Fibroblast of the aortic adventitia (primary cell): ENCODE data around the gene TEX48. TPM values are rescaled to one million over a fixed set of nuclear protein-coding genes. Genes with fewer than 3 reads are reported as not detected.

Experiments
- DNase-seq: peaks from one replicate; pipeline ENCODE4 v3.0.0-alpha.2; 2010; ENCODE audit warnings: low read depth
- H3K4me3 ChIP-seq: 2 replicates; pipeline ENCODE4 v1.5.1; 2011; ENCODE audit warnings: low read depth, mild to moderate bottlenecking, control low read depth, low read length, moderate library complexity
- total RNA-seq: library from RNA; depleted of rRNA; stranded (reverse); fragments of >200 nt; gene quantifications from 2 replicates; pipeline ENCODE4 v1.2.3, GENCODE V29; 2012; ENCODE audit warnings: low replicate concordance
- TF ChIP-seq, protein P1 (sequence below): IDR thresholded peaks from 2 replicates; pipeline ENCODE4 v1.5.1; 2011; ENCODE audit warnings: mild to moderate bottlenecking, low read length, control low read depth, inconsistent platforms; ENCODE audit not compliant: insufficient read depth

Gene TEX48
- total RNA-seq, 1 donor: not detected

DNA sequence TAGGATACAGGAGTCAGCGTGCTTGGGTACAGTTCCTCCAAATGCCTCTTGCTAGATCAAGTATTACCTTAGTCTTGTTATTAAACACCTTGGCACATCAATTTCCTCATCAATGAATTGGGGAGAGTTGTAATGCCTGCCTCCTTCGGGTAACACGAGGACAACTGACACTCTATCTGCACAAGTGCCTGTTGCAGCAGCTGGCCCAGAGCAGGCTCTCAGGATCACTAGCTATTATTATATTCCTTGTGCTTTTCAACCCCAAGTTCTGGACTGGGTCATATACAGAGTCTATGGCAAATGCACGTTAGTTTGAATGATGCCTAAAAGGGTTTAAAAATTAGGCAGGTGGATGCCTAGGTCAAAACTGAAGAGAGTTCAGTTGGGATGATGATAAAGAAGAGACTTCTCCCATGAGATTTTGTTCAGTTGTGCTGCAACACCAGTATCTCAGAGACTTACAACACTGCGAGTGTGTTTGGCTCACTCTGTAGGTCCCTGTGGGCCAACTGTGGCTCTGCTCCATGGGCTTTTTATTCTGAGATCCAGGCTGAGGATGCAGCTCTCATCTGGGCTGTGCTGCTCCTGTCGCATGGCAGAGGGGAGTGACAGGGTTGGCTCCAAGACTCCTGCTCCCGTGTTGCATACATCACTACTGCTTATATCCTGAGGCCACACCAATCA lies 41.1 kb upstream of the TEX48 start:
- TF ChIP-seq, protein P1, sequence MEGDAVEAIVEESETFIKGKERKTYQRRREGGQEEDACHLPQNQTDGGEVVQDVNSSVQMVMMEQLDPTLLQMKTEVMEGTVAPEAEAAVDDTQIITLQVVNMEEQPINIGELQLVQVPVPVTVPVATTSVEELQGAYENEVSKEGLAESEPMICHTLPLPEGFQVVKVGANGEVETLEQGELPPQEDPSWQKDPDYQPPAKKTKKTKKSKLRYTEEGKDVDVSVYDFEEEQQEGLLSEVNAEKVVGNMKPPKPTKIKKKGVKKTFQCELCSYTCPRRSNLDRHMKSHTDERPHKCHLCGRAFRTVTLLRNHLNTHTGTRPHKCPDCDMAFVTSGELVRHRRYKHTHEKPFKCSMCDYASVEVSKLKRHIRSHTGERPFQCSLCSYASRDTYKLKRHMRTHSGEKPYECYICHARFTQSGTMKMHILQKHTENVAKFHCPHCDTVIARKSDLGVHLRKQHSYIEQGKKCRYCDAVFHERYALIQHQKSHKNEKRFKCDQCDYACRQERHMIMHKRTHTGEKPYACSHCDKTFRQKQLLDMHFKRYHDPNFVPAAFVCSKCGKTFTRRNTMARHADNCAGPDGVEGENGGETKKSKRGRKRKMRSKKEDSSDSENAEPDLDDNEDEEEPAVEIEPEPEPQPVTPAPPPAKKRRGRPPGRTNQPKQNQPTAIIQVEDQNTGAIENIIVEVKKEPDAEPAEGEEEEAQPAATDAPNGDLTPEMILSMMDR: no peak
- H3K4me3 ChIP-seq: no peak overlapping the region
- peak; percentile 29 for DNase-seq

DNA sequence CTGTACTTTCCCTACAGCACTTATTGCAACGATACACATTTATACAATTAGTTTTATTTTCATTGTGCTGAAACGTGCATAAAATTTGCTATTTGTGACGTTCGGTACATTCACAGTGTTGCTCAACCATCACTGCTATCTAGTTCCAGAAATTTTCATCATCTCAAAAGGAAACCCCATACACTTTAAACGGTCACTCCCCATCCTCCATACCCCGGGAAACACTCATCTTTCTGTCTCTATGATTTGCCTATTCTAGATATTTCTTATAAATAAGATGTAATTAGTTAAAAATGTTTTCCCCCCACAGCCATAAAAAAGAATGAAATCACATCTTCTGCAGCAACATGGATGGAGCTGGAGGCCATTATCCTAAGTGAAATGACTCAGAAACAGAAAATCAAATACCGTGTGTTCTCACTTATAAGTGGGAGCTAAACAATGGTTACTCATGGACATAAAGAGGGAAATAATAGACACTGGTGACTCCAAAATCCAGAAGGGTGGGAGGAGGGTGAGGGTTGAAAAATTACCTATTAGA lies 40.2 kb upstream of the TEX48 start:
- no peak overlapping the region for H3K4me3 ChIP-seq
- peak; percentile 36 for DNase-seq

DNA sequence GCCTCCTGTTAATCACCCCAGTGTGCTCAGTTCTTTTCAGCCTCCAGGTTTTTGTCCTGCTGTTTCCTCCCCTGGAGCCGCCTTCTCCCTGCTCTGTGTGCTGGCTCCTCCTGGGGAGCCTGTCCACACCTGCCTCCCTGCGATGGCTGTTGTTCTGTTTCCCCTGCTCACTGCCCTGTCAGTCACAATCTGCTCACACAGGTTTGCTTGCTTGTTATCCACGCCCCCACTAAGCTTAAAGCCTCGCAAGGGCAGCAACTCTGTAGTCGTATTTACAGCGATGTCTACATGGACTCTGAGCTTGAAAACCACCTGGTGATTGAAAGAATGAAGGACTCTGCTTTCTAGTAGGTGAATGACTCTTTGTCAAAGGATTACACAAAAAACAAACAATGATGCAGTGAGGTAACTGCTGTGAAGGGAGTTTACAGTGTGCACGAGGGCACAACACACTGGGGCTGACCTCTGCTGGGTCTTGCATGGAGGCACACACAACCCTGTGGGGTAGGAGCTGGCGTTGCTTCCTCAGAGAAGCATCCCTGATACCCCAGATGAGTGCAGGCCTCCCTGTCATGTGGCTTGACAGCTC lies 39.6 kb upstream of the TEX48 start:
- TF ChIP-seq, protein P1: no peak
- H3K4me3 ChIP-seq: no peak overlapping the region
- DNase-seq: no peak

More for the DNA sequence above, 40.2 kb upstream of the TEX48 start:
- TF ChIP-seq, protein P1: no peak

DNA sequence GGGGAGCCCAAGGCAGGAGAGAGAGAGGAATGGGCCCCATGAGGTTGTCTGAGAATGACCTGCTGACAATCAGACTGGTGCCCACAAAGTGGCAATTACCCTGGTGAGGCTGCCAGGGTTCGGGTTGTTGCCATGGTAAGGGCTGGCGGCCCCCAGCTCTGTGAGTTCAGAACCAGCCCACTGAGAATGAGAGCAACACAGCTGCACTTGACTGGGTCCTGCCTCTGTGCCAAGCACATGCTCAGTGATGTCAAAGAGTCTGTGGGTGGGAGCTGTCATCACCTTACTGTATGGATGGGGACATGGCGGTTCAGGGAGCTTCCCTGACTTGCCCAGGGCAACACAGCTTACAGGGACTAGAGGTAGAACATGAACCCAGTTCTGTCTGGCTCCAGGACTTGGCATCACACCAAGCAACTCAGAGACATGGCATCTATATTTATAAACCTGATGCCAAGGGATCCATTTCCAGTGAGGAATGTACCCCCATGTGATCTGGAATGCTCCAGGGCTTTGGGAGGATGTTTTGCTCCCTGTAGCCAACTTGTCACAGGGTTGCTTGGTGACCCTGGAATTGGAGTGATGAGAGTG lies 38.2 kb upstream of the TEX48 start:
- peak; percentile 27 for DNase-seq
- TF ChIP-seq, protein P1: no peak
- H3K4me3 ChIP-seq: no peak overlapping the region

DNA sequence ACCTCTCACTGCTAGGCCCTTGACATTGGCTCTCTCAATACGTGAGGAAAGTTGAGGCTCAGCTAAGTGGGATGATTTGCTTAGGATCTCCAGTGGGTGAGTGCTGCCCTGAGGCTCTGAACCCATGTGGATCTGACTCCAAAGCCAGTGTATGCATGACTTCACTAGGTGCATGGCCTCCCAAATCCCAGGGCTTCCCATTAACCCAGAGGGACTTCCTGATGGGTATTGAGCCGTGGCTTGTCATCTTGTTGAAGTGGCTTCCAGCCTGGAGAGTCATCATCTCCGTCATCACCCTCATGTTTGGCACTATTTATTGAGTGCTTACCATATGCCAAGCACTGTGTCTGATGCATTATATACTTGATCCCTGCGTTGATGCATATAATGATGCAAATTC lies 37.3 kb upstream of the TEX48 start:
- TF ChIP-seq, protein P1: no peak
- no peak for DNase-seq
- H3K4me3 ChIP-seq: no peak overlapping the region

DNA sequence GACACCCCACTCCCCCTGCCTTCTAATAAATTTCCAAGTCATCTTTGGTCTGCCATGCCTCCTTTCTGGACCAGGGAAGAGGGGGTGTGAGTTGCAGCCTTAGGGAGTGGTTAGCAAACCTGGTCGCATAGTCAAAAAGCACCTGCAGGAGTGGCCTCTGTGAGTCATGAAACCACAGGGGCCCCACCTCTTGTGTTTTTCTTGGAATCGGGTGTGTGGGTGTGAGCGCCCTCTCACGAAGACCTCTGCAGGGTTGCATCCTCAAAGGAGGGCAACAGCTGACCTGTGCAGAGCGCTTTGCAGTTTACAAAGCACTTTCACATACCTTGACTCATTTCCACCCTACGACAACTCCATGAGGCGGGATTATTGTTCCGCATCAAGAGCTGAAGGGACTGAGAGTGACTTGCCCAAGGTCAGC lies 36.8 kb upstream of the TEX48 start:
- no peak overlapping the region for H3K4me3 ChIP-seq
- no peak for DNase-seq
- TF ChIP-seq, protein P1: no peak
